Osteocyte (in vitro differentiated cells): Measurements from ENCODE around the gene CDK6. TPM values are rescaled to one million over a fixed set of nuclear protein-coding genes. Genes with fewer than 3 reads are reported as not detected.
A peak's percentile ranks its signal among the peaks of the same experiment; 100 is the strongest.

ENCODE experiments used
- DNase-seq: peaks from one replicate; pipeline ENCODE4 v3.0.0; 2021; ENCODE audit warnings: mixed read lengths; ENCODE audit not compliant: unreplicated experiment; ENCODE audit errors: extremely low spot score
- H3K27ac Mint-ChIP-seq: one replicate; pipeline ENCODE4 v1.8.0; 2021; ENCODE audit warnings: mild to moderate bottlenecking, mixed read lengths; ENCODE audit not compliant: unreplicated experiment
- H3K27me3 Mint-ChIP-seq: one replicate; pipeline ENCODE4 v1.8.0; 2021; ENCODE audit warnings: mixed read lengths; ENCODE audit not compliant: unreplicated experiment
- H3K36me3 Mint-ChIP-seq: one replicate; pipeline ENCODE4 v1.8.0; 2021; ENCODE audit warnings: mixed read lengths; ENCODE audit not compliant: unreplicated experiment
- H3K4me1 Mint-ChIP-seq: one replicate; pipeline ENCODE4 v1.8.0; 2021; ENCODE audit warnings: mixed read lengths; ENCODE audit not compliant: unreplicated experiment
- H3K4me3 Mint-ChIP-seq: one replicate; pipeline ENCODE4 v1.8.0; 2021; ENCODE audit warnings: mild to moderate bottlenecking, moderate library complexity, mixed read lengths; ENCODE audit not compliant: unreplicated experiment
- H3K9me3 Mint-ChIP-seq: one replicate; pipeline ENCODE4 v1.8.0; 2021; ENCODE audit warnings: mixed read lengths; ENCODE audit not compliant: unreplicated experiment
- CTCF ChIP-seq: fragments of 200-600 bp; sonication (generic); IDR thresholded peaks from 2 replicates; pipeline ENCODE4 v1.5.0; 2021; ENCODE audit warnings: antibody characterized with exemption, mild to moderate bottlenecking, moderate library complexity
- total RNA-seq: library from RNA; stranded (reverse); gene quantifications from 2 replicates; pipeline ENCODE4 v1.2.1, GENCODE V29; 2021

Gene CDK6
- total RNA-seq, 1 donor from 2014 or later, result 53.6 TPM

- Mint-ChIP-seq H3K9me3 (no peaks in the 10 kb centered on the region), H3K27ac (peak overlapping the region; percentile 99), H3K4me1 (peaks cover 56% of the 10 kb centered on the region), H3K4me3 (no peak overlapping the region), H3K36me3 (no peaks in the 10 kb centered on the region), H3K27me3 (no peaks in the 10 kb centered on the region)
- TF ChIP-seq CTCF, result no peak
- DNase-seq, result no peak
Observed at GRCh38 chr7:92715963-92716362, 120.4 kb downstream of the CDK6 start.

GRCh38 chr7:92714767-92715166 lies 121.6 kb downstream of the CDK6 start:
- H3K27ac Mint-ChIP-seq, result peak overlapping the region; percentile 99
- H3K9me3 Mint-ChIP-seq, result no peaks in the 10 kb centered on the region
- no peak overlapping the region for H3K4me3 Mint-ChIP-seq
- no peak for DNase-seq
- TF ChIP-seq CTCF, result no peak
- H3K27me3 Mint-ChIP-seq, result no peaks in the 10 kb centered on the region
- H3K4me1 Mint-ChIP-seq, result peaks cover 52% of the 10 kb centered on the region
- peaks cover 3% of the 10 kb centered on the region for H3K36me3 Mint-ChIP-seq

- peaks cover 52% of the 10 kb centered on the region for H3K4me1 Mint-ChIP-seq
- H3K27me3 Mint-ChIP-seq, result no peaks in the 10 kb centered on the region
- H3K4me3 Mint-ChIP-seq, result no peak overlapping the region
- DNase-seq, result no peak
- TF ChIP-seq CTCF, result no peak
- peaks cover 3% of the 10 kb centered on the region for H3K36me3 Mint-ChIP-seq
- peak overlapping the region; percentile 99 for H3K27ac Mint-ChIP-seq
- H3K9me3 Mint-ChIP-seq, result no peaks in the 10 kb centered on the region
Observed at GRCh38 chr7:92714280-92714679, 122.1 kb downstream of the CDK6 start.

- Mint-ChIP-seq H3K36me3 (peaks cover 11% of the 10 kb centered on the region), H3K27ac (no peak overlapping the region), H3K9me3 (no peaks in the 10 kb centered on the region), H3K4me3 (no peak overlapping the region), H3K4me1 (peaks cover 20% of the 10 kb centered on the region), H3K27me3 (no peaks in the 10 kb centered on the region)
- no peak for TF ChIP-seq CTCF
- no peak for DNase-seq
Observed at GRCh38 chr7:92709912-92710311, 126.5 kb downstream of the CDK6 start.

- Mint-ChIP-seq H3K27ac (peak overlapping the region; percentile 56), H3K36me3 (peaks cover 16% of the 10 kb centered on the region), H3K9me3 (no peaks in the 10 kb centered on the region), H3K4me3 (no peak overlapping the region), H3K4me1 (peaks cover 12% of the 10 kb centered on the region), H3K27me3 (no peaks in the 10 kb centered on the region)
- DNase-seq, result no peak
- no peak for TF ChIP-seq CTCF
Observed at GRCh38 chr7:92709150-92709549, 127.2 kb downstream of the CDK6 start.
